ELF-1 (cell line): ENCODE measurements around the gene CPED1.
"Not testable (repeated sequence)": the region's sequence is repeated elsewhere in the genome, so short reads cannot be mapped to it uniquely, and the experiment has no call there.

Experiments
- DNase-seq: peaks from one replicate; pipeline ENCODE4 v3.0.0-alpha.2; 2016; ENCODE audit warnings: low read depth, low spot score

Gene CPED1

DNA sequence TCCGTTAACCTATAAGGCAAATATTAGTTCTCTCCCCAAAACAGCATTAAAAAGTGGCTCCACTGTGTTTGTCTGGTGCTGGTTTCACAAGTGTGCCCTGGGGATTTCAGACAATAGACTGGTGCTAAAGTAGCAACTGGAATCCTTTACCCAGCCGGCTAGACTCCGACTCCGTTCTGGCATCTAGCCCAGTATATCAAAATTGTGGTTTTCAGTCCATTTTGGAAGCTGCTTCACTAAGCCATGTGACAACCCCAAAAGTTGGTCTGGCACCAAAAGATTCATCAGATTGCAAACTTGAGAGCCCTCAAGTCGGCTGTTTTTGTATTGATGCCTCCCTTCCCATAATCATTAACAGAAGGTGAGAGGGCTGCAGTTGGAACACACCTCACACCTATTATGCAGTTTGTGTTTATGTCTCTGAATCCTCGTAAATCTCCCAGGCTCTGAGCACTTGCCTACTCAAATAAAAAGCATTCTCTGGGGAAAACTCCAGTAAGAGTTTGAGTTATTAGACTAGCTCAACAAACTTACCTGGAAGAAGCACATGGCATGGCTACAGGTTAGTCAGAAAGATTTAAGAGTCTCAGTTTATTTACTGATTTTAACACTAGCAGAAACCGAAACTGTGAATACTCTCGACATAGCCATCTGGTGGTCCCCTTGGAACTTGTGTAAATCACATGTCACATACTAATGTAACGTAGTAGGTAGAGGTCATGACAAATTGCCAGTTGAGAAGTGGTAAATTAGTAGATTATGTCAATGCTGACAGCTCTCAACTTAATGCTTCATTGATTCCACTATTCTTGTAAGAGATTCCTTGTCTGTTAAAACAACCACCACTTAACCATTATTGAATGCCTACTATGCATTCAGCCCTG, 325.5 kb downstream of the CPED1 start:
- DNase-seq: no peak

DNA sequence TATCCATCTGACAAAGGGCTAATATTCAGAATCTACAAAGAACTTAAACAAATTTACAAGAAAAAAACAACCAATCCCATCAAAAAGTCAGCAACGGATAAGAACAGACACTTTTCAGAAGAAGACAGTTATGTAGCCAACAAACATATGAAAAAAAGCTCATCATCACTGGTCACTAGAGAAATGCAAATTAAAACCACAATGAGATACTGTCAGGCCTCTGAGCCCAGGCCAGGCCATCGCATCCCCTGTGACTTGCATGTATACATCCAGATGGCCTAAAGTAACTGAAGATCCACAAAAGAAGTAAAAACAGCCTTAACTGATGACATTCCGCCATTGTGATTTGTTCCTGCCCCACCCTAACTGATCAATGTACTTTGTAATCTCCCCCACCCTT, 326.7 kb downstream of the CPED1 start:
- not testable (repeated sequence) for DNase-seq

DNA sequence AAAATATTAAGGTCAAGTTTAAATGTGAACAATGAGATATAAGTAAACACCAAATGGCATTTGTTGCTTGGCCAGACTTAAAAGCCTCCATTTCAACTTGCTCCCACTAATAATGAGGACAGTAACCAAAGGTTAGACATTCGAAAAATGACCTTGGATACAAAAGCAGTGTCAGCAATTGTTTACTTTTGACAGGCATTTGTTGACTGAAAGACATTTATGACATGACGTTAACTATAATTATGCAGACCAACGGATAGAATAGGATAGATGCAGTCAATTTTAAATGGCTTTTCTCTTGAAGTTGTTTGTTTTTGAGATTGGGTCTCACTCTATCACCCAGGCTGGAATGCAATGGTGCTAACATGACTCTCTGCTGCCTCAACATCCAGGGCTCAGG, 333.9 kb downstream of the CPED1 start:
- no peak for DNase-seq

DNA sequence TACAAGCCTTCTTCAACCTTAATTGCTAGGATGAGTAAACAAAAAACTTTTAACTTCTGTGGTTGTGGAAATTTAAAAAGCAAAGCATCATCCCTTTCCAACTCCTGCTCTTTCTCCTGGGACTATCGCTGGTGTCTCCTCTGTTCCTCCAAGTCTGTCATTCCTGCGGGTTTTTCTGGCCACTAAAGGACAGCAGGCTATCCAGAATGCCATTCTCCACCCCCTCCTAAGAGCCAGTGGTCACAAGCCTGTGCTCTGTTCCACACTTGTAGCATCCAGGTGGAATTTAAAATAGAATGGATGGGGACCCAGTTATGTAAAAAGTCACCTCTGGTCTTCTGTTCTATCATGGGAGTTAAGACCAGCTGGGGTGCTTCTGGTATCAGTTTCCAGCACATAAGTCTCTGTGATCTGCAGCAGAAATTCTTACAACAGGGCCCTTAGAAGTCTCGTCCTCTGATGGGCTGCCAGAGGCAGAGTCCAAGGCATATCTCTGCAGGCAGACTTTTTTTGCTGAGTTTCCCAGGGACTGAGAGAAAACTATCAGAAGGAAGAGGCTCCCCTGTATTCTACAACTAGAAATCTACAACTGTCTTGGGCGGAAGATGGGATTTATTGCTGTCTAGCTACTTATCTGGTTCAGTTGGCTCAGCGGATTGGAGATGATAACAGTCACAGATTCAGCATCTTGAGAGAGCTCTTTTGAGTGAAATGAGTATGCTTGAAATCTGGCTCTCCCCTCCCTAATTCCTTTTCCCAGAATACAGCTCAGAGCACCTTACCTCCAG, 335.2 kb downstream of the CPED1 start:
- DNase-seq: no peak

DNA sequence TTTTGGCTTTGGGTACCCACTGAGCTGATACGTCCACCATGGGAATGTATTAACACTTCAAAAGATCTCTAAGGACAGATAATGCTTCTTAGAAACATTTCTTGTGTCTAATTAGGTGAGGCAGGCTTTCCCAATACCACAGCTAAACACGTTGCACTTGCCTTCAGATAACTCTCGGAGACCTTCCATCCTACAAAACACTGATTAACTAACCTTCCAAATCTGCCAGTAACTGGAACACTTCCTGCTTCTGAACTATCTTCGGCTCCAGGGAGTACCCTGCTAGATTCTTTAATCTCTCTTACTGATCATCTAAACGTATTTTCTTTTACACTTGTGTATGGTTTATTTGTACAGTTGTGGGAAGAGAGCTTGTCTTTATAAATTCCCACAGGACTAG, 339.2 kb downstream of the CPED1 start:
- no peak for DNase-seq

DNA sequence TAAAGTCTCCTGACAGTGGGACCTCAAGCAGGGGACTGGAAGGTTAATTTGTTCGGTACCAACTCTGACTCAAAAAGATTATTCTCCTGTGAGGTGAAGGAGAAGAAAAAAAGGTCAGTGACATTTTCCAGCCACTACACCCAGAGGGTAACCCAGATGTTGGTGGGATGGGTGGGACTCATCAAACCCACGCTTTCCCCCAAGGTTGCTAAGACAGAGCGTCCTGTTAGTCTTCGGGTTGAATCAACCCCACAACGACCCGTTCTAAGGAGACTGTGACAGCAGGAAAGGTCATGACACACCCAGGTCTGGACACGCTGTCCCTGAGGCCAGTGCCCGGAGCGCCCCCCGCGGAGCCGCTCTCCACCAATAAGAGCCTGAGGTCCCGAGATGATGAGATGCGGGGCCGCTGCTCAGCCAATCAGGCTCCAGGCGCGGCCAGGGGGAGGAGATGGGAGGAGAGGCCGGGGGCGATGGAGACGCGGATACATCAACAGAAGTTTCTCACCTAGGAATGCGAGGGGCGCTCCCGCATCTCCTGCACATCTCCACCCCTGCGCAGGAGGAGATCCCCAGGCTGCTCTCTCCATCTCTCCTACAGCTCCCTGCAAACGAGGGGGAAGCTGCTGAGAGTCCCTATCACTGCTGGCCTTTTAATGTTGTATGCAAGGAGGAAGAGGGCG, 340.1 kb downstream of the CPED1 start, which contains the start of gene WNT16:
WNT16 (plus strand) TSS at position 493 of the 683 bp plus-strand sequence. CDS start 293 bp downstream, outside the sequence.
- DNase-seq: peak; percentile 85

DNA sequence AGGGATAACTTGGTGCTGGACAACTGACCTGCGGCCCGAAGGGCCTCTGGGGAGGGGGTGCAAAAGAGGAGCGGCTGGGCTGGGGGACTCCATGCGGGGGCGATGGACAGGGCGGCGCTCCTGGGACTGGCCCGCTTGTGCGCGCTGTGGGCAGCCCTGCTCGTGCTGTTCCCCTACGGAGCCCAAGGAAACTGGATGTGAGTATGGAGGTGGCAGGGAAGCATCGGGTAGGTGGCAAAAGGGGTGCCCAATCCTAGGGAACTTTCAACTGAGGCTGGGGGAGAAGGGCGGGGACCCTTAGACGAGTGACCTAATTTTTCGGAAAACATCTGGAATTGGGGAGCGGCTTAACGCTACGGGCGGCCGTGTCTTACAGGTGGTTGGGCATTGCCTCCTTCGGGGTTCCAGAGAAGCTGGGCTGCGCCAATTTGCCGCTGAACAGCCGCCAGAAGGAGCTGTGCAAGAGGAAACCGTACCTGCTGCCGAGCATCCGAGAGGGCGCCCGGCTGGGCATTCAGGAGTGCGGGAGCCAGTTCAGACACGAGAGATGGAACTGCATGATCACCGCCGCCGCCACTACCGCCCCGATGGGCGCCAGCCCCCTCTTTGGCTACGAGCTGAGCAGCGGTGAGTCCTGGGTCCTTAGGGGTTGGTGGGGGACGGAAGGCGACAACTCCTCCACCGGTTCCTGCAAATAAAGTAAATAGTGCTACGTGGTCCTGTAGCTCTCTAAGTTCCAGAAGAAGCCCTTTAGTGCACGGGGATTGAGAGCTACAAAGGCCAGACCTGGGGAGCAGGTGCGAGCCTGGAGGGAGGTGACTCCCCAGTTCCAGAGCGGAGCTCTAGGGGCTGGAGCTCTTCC, 340.9 kb downstream of the CPED1 start:
- DNase-seq: peak; percentile 75

DNA sequence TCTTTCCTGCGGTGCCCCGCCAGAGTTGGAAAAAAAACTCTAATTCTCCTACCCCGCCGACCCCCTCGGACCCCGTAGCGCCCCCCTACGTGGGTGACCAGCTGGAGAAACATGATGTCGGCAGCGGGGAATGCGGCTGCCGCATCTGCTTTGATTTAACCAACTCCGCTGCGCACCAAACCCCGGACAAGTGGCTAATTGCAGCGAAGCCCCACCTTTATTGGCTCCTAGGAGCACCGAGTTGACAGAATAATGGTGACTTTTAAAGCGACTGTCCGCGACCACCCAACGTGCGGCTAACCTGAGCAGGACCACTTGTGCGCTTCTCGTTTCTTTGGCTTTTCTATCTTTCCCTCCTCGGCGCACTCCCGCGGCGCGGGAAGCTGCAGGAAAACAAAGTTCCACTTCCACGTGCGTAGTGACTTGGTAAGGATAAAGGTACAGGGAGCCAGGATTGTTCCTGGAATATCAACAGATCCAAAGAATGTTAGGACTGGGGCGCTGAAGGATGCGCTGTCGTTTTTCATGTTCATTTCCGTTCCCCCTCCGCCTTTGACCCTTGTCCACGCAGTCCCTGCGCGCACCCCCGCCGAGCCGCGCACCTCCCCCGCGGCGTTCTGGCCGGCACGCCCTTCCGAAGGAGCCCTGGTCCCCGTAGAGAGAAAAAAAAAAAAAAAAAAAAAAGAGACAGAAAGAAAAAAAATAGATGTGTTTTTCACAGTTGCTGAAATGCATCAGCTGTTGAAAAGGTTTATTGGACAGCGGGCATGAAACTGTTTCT, 341.7 kb downstream of the CPED1 start:
- peak; percentile 35 for DNase-seq

DNA sequence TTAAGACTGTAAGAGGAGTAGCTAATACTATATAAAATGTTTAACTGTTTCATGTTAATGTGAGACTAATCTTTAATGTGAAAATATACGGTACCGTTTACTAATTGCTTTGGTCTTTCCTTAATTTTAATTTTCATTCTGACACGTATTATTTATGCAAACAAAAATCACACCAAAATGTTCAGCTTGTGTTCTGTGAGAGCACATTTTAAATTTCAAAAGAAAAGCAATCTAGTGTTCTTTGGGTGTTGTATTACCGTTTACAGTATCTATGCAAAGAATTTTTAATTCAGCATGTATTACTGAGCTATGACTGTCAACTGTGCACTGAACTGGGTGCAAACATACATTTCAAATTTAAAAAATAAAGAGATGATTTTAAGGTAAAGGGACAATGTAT, 342.5 kb downstream of the CPED1 start:
- DNase-seq: no peak

DNA sequence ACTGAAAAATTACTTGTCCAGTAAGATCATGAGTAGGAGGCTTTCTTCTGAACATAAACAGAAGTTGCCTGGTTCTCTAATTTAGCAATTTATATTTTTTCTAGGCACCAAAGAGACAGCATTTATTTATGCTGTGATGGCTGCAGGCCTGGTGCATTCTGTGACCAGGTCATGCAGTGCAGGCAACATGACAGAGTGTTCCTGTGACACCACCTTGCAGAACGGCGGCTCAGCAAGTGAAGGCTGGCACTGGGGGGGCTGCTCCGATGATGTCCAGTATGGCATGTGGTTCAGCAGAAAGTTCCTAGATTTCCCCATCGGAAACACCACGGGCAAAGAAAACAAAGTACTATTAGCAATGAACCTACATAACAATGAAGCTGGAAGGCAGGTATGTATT, 343.1 kb downstream of the CPED1 start:
- no peak for DNase-seq

DNA sequence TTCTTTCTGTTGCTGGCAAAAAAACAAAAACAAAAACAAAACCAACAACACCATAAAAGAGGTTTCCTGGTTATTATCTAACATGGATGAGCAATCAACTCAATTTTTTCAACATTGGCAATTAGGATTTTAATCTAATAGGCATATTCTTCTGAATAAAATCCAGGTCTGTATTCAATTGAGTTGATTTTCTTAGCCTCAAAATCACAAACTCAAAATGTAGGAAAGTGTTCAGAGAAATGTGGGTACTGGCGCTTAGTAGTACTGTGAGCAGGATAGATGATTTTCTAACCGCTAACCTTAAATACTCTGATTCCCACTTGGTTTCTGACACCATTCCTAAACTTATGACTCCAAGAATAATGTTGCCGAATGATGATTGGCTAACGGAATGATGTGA, 345.9 kb downstream of the CPED1 start:
- DNase-seq: no peak

DNA sequence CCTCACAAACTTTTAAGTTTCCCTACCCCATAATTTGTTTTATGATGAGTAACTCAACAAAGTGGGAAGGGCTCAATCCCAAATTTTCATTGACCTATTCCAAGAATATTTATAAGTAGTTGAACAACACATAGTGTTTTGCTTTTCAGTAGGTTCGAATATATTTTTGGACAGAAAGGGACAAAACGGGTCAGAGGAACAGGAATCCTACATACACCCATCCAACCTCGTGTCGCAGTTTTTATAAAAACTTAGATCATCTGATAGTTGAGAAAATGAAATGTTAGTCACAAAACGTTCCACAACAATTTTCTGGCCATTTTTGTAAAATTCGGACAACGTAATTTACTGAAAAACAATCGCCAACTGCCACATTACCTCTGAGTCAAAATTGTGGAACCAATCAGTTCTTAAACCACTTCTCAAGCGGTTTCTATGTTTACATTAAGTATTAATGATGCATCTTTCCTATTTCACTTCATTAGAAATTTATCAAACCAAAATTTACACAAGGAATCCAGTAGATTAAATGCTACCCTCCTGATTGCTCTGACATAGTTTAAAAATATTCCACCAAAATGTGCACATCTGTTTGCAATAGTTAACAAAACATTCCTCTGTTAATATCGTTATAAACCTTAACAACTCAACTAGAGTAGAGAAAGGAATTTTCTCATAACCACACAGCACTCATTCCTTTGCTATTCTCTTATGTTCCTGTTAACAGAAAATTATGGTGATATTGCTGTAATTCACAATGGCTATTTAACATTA, 346.6 kb downstream of the CPED1 start:
- DNase-seq: no peak

DNA sequence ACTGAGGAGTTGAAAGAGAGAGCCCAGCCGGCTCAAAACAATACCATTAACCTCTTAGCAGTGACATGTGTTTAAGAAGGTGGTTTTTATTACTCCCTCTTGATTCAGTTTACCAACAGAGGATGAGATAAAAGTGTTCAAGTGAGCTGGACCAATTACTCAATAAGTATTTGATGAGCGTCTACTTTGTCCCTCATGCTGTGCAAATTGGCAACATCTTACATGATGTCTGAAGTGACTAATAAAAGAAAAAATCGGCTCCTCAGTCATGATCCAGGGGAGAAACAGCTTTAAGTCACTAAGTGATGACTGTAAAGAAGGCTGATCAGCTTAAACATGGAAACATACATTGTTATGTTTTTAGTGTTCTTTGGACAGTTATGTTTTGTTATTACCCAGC, 348.1 kb downstream of the CPED1 start:
- no peak for DNase-seq

DNA sequence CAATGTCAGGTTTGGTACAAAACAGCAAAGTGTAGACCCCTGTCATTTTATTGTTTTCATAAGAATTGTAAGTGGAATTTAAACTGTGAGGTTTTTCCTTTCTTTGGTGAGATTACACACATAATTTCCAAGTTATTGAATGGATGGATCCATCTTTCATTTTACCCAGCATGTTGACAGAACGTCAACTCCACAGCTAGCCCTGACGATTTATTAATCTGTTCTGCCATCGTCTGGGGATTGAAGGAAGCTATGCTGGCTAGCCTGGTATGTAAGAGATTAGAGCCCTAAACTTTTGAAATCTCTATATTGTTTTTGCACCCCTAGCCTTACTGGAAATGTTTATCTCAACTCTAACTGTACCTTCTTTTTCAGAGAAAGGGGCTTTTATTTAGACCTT, 348.9 kb downstream of the CPED1 start:
- no peak for DNase-seq

DNA sequence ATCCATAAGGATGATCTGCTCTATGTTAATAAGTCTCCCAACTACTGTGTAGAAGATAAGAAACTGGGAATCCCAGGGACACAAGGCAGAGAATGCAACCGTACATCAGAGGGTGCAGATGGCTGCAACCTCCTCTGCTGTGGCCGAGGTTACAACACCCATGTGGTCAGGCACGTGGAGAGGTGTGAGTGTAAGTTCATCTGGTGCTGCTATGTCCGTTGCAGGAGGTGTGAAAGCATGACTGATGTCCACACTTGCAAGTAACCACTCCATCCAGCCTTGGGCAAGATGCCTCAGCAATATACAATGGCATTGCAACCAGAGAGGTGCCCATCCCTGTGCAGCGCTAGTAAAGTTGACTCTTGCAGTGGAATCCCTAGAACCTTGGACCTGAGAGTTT, 350.6 kb downstream of the CPED1 start:
- no peak for DNase-seq

DNA sequence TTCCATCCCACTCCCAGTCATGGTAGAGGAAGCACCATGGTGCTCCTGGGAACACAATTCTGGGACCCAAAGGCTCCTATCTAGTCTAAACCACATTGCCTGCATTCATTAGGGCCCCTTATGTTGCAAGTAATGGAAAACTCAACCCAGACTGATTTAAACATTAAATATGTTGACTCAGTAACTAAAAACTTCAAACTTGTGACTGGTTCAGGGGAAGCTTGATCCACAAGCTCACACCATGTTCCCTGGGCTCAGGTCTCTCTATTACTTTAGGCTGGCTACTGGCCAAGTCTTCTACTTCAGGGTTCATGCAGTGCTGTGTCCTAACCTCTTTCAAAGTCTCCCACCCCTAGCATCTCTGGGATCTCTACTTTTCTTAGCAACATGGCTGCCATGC, 353.4 kb downstream of the CPED1 start:
- DNase-seq: no peak

DNA sequence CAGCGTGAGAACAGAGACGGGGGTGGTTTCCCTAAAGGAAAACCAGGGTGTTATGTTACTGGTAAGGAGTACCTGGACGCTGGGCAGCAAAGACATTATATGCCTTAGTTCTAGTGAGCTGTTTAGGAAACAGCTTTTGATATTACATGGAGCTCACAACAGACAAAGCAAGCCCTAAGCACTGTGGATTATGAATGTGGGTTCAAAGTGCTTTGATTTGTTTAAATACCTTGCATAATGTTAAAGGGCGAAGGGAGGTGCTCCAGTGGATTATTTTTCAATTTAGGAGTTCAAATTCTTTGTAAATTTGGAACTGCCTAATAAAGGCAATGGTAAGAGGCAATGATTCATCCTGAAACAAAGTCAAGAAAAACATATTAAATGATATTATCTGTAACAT, 354.1 kb downstream of the CPED1 start:
- no peak for DNase-seq

DNA sequence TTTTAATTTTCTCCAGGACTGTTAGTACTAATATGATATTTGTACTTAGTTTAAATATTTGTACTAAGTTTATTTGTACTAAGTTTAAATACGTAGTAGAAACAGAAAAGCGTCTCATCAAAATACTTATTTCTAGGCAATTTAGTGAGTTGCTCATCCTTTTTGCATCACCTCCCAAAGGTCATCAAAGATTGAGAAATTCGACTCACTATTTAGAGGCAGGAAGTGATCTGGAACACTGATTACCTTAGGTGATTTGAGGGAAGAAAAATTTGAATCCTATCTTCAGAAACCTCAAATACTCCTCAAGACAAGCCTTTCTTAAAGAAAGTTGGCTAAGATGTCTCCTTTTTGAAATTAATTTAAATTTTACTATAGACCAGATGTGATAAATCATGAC, 354.8 kb downstream of the CPED1 start:
- no peak for DNase-seq

DNA sequence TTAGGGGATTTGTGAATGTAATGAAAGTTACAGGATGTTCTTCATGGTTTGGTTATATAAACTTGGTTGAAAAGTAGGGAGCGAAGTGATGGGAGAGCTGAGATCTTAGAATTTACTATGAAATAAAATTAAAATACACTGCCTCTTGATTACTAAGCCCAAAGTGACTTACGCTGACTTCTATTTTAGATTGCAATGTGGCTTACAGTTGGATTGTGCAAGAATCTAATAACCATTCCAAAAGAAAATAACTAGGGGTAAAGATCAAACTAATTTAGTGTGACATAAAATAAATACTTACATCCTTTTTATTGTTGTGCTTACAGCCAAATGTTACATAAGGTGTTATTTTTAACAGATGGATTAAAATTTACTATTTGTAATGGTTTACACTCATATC, 355.6 kb downstream of the CPED1 start:
- DNase-seq: no peak

DNA sequence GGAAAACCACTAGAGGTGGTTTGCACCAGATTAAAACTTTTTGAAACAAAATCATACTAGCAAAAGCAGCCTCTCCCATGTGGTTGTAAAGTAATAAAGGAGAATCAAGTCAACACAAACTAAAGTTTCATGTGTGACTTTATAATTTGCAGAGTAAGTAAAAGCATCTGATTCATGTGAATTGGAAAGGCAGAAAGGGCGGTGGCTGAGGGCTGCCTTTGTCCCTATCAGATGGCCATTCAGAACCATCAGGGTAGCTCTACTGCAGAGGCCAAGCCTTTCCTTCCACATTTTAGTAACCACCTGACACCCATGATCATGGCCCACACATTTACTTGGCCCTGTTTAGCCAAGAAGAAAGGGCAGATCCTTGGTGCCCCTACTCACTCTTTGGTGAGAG, 356.0 kb downstream of the CPED1 start:
- DNase-seq: no peak
